IMR-90 (cell line): Measurements from ENCODE around the gene PFN1. TPM values are rescaled to one million over a fixed set of nuclear protein-coding genes. Genes with fewer than 3 reads are reported as not detected.
A peak's percentile ranks its signal among the peaks of the same experiment; 100 is the strongest.

ENCODE experiments used
- ATAC-seq: fragments of 200-7000 bp; cut with Tn5 transposase; 2 replicates; pipeline ENCODE4 v1.9.1; 2020; ENCODE audit warnings: low read depth, mild to moderate bottlenecking, moderate library complexity
- BruUV-seq: library from RNA; stranded (reverse); fragments of 400-500 nt; replicated peaks from 2 replicates; lab custom pipeline; 2021; lab: Mats Ljungman, UMichigan
- CTCF ChIA-PET: fragments of 300-600 bp; formaldehyde crosslinking; extraction: SDS; loops from one replicate; lab custom pipeline; 2021; ENCODE audit warnings: antibody characterized with exemption; lab: Yijun Ruan, JAX
- POLR2A ChIA-PET: fragments of 300-600 bp; sonication (Branson Sonifier 250); formaldehyde crosslinking; loops from one replicate; lab custom pipeline; 2022; ENCODE audit warnings: antibody characterized with exemption; ENCODE audit not compliant: unreplicated experiment; lab: Charles Lee
- DNase-seq: peaks from one replicate; pipeline ENCODE4 v3.0.0; 2013
- H2AFZ ChIP-seq: replicated peaks from 2 replicates; pipeline ENCODE3; 2013; ENCODE audit warnings: low read length, mild to moderate bottlenecking; ENCODE audit not compliant: poor library complexity
- H2AK5ac ChIP-seq: 2 replicates; pipeline ENCODE4 v1.6.1; 2013; ENCODE audit warnings: low read depth, low read length, inconsistent platforms
- H2AK9ac ChIP-seq: replicated peaks from 2 replicates; pipeline ENCODE3; 2013; ENCODE audit warnings: mild to moderate bottlenecking, low read depth, low read length, moderate library complexity; ENCODE audit not compliant: poor library complexity
- H2BK120ac ChIP-seq: 2 replicates; pipeline ENCODE4 v1.6.1; 2013; ENCODE audit warnings: low read depth, low read length, inconsistent platforms
- H2BK15ac ChIP-seq: 3 replicates; pipeline ENCODE4 v1.6.1; 2013; ENCODE audit warnings: low read depth, low read length, inconsistent platforms
- H2BK20ac ChIP-seq: 2 replicates; pipeline ENCODE4 v1.6.1; 2013; ENCODE audit warnings: low read depth, mild to moderate bottlenecking, inconsistent platforms, low read length, moderate library complexity
- H2BK5ac ChIP-seq: 2 replicates; pipeline ENCODE4 v1.6.1; 2013; ENCODE audit warnings: mild to moderate bottlenecking, low read depth, low read length, inconsistent platforms; ENCODE audit not compliant: poor library complexity, severe bottlenecking
- H3K14ac ChIP-seq: replicated peaks from 2 replicates; pipeline ENCODE4 v1.6.1; 2013; ENCODE audit warnings: low read depth, low read length, inconsistent platforms
- H3K18ac ChIP-seq: 2 replicates; pipeline ENCODE4 v1.6.1; 2013; ENCODE audit warnings: low read depth, low read length, control low read depth
- H3K23ac ChIP-seq: 2 replicates; pipeline ENCODE4 v1.6.1; 2013; ENCODE audit warnings: low read depth, low read length, inconsistent platforms
- H3K27ac ChIP-seq: 2 replicates; pipeline ENCODE4 v1.5.1; 2013; ENCODE audit warnings: mild to moderate bottlenecking, control low read depth, low read length; ENCODE audit not compliant: insufficient read depth
- H3K27me3 ChIP-seq: 2 replicates; pipeline ENCODE4 v1.6.1; 2013; ENCODE audit warnings: low read length; ENCODE audit not compliant: control insufficient read depth, insufficient read depth
- H3K36me3 ChIP-seq: 2 replicates; pipeline ENCODE4 v1.6.1; 2013; ENCODE audit warnings: low read length, mixed read lengths; ENCODE audit not compliant: control insufficient read depth, insufficient read depth
- H3K4ac ChIP-seq: 2 replicates; pipeline ENCODE4 v1.6.1; 2013; ENCODE audit warnings: low read depth, low read length, inconsistent platforms
- H3K4me1 ChIP-seq: 2 replicates; pipeline ENCODE4 v1.6.1; 2013; ENCODE audit warnings: low read length, mixed read lengths; ENCODE audit not compliant: control insufficient read depth, insufficient read depth
- H3K4me2 ChIP-seq: 2 replicates; pipeline ENCODE4 v1.6.1; 2013; ENCODE audit warnings: low read depth, mild to moderate bottlenecking, control low read depth, low read length, moderate library complexity
- H3K4me3 ChIP-seq: 2 replicates; pipeline ENCODE4 v1.5.1; 2013; ENCODE audit warnings: low read depth, mild to moderate bottlenecking, control low read depth, low read length, moderate library complexity; ENCODE audit not compliant: insufficient read depth
- H3K56ac ChIP-seq: 2 replicates; pipeline ENCODE4 v1.6.1; 2013; ENCODE audit warnings: low read length, inconsistent platforms; ENCODE audit not compliant: insufficient read depth; ENCODE audit errors: extremely low read depth
- H3K79me1 ChIP-seq, 2 experiments: 2 replicates each; pipeline ENCODE4 v1.6.1; 2013; ENCODE audit warnings: low read length in 2 of 2, inconsistent platforms in 1 of 2, low read depth in 1 of 2
- H3K9ac ChIP-seq: 2 replicates; pipeline ENCODE4 v1.6.1; 2013; ENCODE audit warnings: low read depth, low read length, control low read depth
- H3K9me1 ChIP-seq: 2 replicates; pipeline ENCODE4 v1.6.1; 2013; ENCODE audit warnings: low read length, inconsistent platforms; ENCODE audit not compliant: insufficient read depth
- H3K9me3 ChIP-seq: 2 replicates; pipeline ENCODE4 v1.6.1; 2013; ENCODE audit warnings: low read length; ENCODE audit not compliant: control insufficient read depth, insufficient read depth
- H4K20me1 ChIP-seq: 2 replicates; pipeline ENCODE4 v1.6.1; 2013; ENCODE audit warnings: low read length, inconsistent platforms; ENCODE audit not compliant: insufficient read depth
- H4K5ac ChIP-seq: 2 replicates; pipeline ENCODE4 v1.6.1; 2013; ENCODE audit warnings: mild to moderate bottlenecking, low read depth, low read length, control low read depth
- H4K8ac ChIP-seq, 2 experiments: 2 replicates each; pipeline ENCODE4 v1.6.1; 2013; ENCODE audit warnings: low read depth in 2 of 2, low read length in 2 of 2, control low read depth in 1 of 2, inconsistent platforms in 1 of 2
- H4K91ac ChIP-seq: 2 replicates; pipeline ENCODE4 v1.6.1; 2013; ENCODE audit warnings: low read depth, low read length, inconsistent platforms; ENCODE audit not compliant: insufficient read depth
- CHD1 ChIP-seq: IDR thresholded peaks from 2 replicates; pipeline ENCODE4 v1.6.1; 2012; ENCODE audit warnings: low read depth, low read length, improper control_type of control experiment
- CTCF ChIP-seq: conservative IDR thresholded peaks from 2 replicates; pipeline ENCODE4 v1.5.1; 2012; ENCODE audit warnings: mild to moderate bottlenecking, low read depth, low read length, improper control_type of control experiment
- MAZ ChIP-seq: IDR thresholded peaks from 2 replicates; pipeline ENCODE4 v1.6.1; 2012; ENCODE audit warnings: low read depth, mild to moderate bottlenecking, low read length, improper control_type of control experiment, moderate library complexity, borderline replicate concordance
- MXI1 ChIP-seq: IDR thresholded peaks from 2 replicates; pipeline ENCODE4 v1.6.1; 2012; ENCODE audit warnings: low read depth, mild to moderate bottlenecking, low read length, moderate library complexity, borderline replicate concordance
- NFE2L2 ChIP-seq: fragments of 150-350 bp; IDR thresholded peaks from 2 replicates; pipeline ENCODE4 v1.6.1; 2016; ENCODE audit warnings: low read depth, mild to moderate bottlenecking, low read length
- USF2 ChIP-seq: fragments of 150-350 bp; IDR thresholded peaks from 2 replicates; pipeline ENCODE4 v1.6.1; 2017; ENCODE audit warnings: mild to moderate bottlenecking, antibody characterized with exemption, low read length, low read depth
- WGBS, 2 experiments: methylation state at CpG; one replicate each; pipeline versions ENCODE4 v1.1.5 to v1.1.7; 2013; ENCODE audit warnings: missing lambda C conversion rate in 2 of 2; ENCODE audit not compliant: insufficient read length in 1 of 2; ENCODE audit errors: extremely low coverage in 2 of 2; 5-methylcytosine and 5-hydroxymethylcytosine counted together
- dilution Hi-C: fragments of 300-500 bp; cut with HindIII; formaldehyde crosslinking; loops from one replicate; pipeline ENCODE4 v1.14.3; 2018; ENCODE audit warnings: low sequenced_read_pairs; ENCODE audit not compliant: unreplicated experiment
- in situ Hi-C: fragments of 300-500 bp; cut with MboI; formaldehyde crosslinking; loops from 3 replicates; pipeline ENCODE4 v1.14.3; 2019; ENCODE audit warnings: low sequenced_read_pairs, inconsistent platforms, mixed read lengths
- intact Hi-C: fragments of 100-400 bp; cut with micrococcal nuclease; formaldehyde crosslinking; loops from 2 replicates; pipeline ENCODE4 v1.10.0; 2022
- polyA plus RNA-seq, 3 experiments: library from polyadenylated mRNA; depleted of rRNA; stranded (reverse); fragments of >200 nt; gene quantifications; 2 replicates each; pipeline ENCODE4 v1.2.3, GENCODE V29; 2012; ENCODE audit warnings: low replicate concordance in 1 of 3
- total RNA-seq: library from RNA; depleted of rRNA; stranded (reverse); fragments of >200 nt; gene quantifications from 2 replicates; pipeline ENCODE4 v1.2.3, GENCODE V29; 2012

The PFN1 gene
- total and polyA plus RNA-seq, 2 of the 4 experiments (the other 2 are of a cell fraction): 348 to 1,671 TPM

DNA sequence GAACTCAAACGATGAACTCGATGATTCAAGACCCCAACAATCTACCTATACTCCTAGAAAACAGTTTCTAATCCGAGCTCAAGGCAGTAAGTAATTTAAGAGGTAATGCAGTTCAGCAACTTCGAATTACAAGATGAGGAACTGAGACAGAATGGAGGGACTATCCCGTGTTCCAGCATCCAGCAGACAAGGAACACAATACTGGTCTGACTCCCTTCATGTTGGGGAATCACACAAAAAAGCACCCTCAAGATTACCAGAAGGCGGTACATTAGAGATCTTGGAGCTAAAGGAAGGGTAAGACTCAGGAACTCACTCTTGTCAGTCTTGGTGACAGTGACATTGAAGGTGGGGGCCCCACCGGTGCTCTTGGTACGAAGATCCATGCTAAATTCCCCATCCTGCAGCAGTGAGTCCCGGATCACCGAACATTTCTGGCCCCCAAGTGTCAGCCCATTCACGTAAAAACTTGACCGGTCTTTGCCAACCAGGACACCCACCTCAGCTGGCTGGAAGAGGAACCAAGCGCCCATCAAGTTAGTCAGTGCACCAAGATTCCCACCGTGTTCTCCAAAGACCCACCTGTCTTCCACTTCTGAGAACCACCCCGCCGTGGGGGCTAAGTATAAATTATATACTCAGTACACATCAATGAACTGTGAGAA is 1.9 kb downstream of the PFN1 start:
- Histone ChIP-seq H3K14ac (peak overlapping the region; percentile 95), H2BK120ac (peak overlapping the region; percentile 49; the same call in 1 of the 2 replicates), H3K27me3 (no peaks in the 10 kb centered on the region), H4K8ac (peak overlapping the region; percentile 80 to 95; a peak in 3 of 4 replicates), H4K20me1 (peaks cover 66% of the 10 kb centered on the region), H4K91ac (peak overlapping the region; percentile 21), H2AFZ (no peak overlapping the region), H3K9me3 (no peaks in the 10 kb centered on the region), H2BK20ac (no peak overlapping the region), H3K18ac (no peak overlapping the region), H3K9ac (peak overlapping the region; percentile 97), H2BK5ac (peak overlapping the region; percentile 98), H3K4me2 (peak overlapping the region; percentile 78), H3K4me3 (peak overlapping the region; percentile 98), H3K79me1 (peaks cover 10 to 50% of the 10 kb centered on the region in 2 experiments; a peak in 3 of 4 replicates), H3K9me1 (peaks cover 19% of the 10 kb centered on the region; the same call in 1 of the 2 replicates), H3K4me1 (peaks cover 24% of the 10 kb centered on the region), H3K27ac (peak overlapping the region; percentile 96), H3K56ac (peak overlapping the region; percentile 94), H4K5ac (0 out of 2 replicates have a peak overlapping the region, but pooled peaks have one; percentile 6), H3K23ac (peak overlapping the region; percentile 81), H3K36me3 (peaks cover 41% of the 10 kb centered on the region), H3K4ac (peak overlapping the region; percentile 85), H2BK15ac (peak overlapping the region; percentile 25; the same call in 1 of the 3 replicates), H2AK5ac (peak overlapping the region; percentile 25), H2AK9ac (peak overlapping the region; percentile 44)
- TF ChIP-seq MAZ: no peak
- no peak for TF ChIP-seq CTCF
- TF ChIP-seq USF2: no peak
- no peak for TF ChIP-seq MXI1
- no peak for TF ChIP-seq NFE2L2
- no peak for TF ChIP-seq CHD1
- ChIA-PET CTCF (no interaction called here), POLR2A (interaction anchor here (0.6 to 3.5 kb wide), 5 partner anchors 20 to 79 kb away, joined by 3 to 19 read pairs (median 4); partner anchors contain the start of genes CAMTA2 and SPAG7)
- intact Hi-C loops: no loop called here
- in situ Hi-C loops: no loop called here
- no peak for ATAC-seq
- no peak for DNase-seq
- BruUV-seq: TSS peak; percentile 92
- dilution Hi-C loops: no loop called here
- WGBS, 2 experiments: no CpG with 5 or more reads among the region's 16 CpGs
